ENCODE results near the gene PTPN9.
"Not testable (repeated sequence)": the region's sequence is repeated elsewhere in the genome, so short reads cannot be mapped to it uniquely, and the experiment has no call there.

Gene PTPN9

DNA sequence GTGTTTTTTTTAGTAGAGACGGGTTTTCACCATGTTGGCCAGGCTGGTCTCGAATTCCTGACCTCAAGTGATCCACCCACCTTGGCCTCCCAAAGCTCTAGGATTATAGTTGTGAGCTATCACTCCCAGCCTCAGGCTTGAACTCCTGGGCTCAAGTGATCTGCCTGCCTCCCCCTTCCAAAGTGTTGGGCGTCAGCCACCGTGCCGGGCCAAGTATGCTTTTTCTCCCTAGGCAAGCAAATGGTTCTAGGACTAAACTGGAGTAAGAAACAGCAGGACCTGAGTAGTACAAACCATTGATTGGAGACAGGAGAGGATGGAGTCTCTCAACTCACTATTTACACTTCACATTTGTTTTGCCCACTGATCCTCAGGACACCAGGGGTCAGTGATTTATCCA lies 4.6 kb upstream of the PTPN9 start:
- no peak for DNase-seq (ENCODE audit: low read depth in 1 of 2, low spot score in 1 of 2)

DNA sequence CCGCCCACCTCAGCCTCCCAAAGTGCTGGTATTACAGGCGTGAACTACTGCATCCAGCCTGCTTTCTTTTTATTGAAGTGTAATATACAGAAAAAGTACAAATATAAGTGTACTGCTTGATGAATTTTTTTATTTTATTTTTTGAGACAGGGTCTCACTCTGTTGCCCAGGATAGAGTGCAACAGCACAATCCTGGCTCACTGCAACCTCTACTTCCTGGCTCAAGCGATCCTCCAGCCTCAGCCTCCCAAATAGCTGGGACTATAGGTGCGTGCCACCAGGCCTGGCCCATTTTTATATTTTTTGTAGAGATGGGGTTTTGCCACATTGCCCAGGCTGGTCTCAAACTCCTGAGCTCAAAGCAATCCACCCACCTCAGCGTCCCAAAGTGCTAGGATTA lies 3.8 kb upstream of the PTPN9 start:
- not testable (repeated sequence) for DNase-seq (ENCODE audit: low read depth in 1 of 2, low spot score in 1 of 2)

DNA sequence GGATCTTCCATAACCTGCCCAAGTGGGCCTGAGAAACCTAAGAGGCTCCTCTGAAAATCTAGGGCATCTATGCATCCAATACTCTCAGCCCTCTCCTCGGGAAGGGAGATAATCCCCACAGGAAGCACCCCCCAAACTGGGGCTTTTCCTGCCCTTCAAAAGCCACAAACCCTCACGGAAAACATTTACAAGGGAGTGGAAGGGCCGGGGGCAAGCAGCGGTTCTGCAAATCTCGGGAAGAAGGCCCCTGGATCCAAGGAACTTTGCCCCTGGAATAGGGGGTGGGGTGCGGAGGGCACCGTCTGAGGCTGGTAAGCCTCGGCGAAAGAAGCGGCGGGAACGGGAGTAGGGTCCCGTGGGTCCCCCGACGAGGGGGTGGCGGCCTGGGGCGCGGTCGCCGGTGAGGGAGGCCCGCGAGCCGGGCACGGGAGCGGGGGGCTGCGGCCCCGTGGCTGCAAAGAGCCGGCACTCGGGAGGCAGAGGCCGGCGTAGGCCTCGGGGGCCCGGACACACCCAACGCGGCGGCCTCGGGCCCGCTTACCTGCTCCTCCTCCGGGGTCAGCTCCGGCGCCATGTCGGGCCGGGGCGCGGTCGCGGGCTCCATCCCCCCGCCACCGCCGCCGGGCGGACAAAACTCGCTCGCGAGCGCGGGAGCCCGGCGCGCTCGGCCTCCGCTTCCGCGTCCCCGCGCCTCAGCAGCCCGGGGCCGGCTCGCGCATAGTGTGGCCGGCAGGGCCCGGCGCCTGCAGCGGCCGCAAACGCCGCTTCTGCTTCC lies 755 bp downstream of the PTPN9 start:
- peak in 1 of 2 donors; percentile 4 for DNase-seq (ENCODE audit: low read depth in 1 of 2, low spot score in 1 of 2)

DNA sequence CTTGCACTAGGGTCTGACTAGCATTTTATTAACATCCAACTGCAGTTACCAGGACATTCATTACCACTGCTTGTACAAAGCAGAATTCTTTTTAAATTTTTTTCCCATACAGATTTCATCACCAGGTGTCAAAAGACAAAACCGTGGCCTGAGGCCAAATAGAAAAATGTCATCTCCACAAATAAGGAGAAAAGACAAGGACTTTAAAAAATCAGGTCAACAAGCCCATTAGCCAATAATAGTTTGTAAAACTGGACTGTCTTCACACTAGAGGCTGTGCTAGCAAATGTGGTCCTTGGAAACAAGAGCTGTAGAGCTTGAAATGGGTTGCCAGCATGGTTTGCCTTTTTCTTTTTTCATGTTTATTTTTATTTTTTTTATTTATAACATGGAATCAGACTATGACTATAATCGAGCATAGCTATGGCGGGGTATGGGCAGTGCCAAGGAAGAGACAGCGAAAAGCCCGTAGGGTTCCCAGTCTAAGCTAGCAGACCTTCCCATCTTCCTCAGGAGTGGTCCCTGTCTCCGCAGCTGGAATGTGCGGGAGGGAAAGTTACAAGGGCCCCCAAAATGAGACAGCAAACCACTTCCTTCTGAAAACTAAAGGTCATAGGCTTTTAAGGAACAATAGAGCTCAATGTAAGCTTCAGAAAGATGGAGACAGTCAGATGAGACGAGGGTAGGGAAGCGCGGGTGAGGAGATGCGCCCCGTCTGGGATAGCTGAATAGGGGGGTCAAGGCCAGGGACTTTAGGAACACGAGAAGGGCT lies 1.5 kb downstream of the PTPN9 start:
- DNase-seq (ENCODE audit: low read depth in 1 of 2, low spot score in 1 of 2), result no peak

DNA sequence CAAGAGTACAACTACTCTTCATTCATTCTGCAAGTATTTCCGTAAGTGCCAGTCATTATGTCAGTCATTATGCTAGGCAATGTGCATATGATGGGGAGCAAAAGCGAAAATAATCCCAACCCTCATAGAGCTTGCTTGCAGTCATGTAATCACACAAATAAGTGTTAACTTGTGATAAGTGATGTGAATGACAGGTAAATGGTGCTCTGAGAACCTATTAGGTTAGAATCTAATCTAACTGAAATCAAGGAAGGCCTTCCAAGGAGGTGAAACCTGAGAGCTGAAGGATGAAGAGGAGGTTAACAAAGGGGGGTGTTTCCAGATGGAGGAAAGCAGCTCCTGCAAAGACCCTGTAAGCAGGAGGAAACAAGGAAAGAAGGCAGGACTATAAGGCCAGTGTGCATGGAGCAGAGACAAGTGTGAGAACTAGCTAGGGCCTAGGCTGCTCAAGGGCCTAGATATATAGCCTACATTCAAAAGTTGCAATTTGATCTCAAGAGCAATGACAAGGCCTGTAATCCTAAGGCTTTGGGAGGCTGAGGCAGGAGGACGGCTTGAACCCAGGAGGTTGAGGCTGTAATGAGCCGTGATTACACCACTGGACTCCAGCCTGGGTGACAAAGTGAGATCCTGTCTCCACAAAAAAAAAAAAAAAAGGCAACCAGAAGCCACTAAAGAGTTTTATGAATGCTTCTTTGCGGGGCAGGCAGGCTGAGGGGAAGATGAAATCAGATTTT lies 5.3 kb downstream of the PTPN9 start:
- no peak for DNase-seq (ENCODE audit: low read depth in 1 of 2, low spot score in 1 of 2)

DNA sequence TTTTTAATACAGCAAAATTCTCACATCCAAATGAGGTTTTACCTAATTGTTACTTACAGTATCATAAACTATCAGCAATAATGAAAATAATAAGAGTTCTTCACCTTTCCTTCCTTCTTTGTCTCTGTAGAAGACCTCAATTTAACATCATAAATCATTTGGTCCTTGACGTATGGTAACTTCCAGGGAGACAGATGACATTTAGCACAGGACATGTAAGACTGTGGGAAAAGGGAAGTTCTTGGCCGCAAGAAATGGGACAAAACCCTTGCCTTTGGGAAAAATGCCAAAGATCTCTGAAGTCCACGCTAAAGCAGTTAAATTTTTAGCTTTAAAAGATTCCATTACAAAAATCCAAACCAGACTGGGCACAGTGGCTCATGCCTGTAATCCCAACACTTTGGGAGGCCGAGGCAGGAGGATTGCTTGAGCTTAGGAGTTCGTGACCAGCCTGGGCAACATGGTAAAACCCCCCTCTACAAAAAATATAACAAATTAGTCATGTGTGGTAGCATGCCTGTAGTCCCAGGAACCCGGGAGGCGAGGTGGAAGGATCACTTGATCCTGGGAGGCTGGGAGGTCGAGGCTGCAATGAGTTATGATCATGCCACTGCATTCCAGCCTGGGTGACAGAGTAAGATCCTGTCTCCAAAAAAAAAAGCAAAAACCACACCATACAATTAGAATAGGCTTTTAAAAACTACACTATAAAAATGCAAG lies 8.8 kb downstream of the PTPN9 start:
- no peak for DNase-seq (ENCODE audit: low read depth in 1 of 2, low spot score in 1 of 2)

DNA sequence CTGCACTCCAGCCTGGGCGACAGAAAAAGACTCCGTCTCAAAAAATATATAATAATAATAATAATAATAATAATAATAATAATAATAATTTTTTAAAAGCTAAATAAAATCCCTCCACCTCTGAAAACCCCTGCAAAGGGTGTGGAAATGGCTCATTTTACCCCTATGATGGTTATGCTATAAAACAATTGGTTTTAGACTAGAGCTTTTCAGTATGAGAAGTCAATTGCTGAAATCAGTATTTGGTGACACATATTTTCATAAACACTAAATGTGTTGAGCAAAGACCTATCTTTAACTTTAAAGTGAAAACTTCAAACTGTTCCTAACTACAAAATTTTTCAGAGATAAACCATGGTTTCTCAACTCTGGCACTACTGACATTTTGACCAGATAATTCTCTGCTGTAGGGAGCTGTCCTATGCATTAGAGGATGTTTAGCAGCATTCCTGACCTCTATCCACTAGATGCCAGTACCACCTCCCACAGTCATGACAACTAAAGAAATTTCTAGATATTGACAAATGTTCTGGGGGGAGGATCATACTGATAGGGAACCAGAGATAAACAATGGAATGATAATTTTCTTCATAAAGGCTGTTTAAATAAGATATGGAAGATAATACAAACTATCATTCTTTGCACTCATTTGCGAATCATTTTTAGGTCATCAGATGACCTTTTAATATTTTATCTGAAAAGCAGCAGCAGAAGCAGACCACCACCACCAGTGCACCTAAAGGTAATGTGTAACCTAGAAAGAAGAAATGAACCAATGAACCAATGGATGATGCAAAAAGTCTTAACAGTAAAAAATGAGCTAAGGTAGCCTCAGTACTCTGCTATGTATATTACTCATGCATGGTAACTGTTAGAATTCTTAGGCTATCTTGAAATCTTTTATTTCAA lies 13.8 kb downstream of the PTPN9 start:
- no peak for DNase-seq (ENCODE audit: low read depth in 1 of 2, low spot score in 1 of 2)

DNA sequence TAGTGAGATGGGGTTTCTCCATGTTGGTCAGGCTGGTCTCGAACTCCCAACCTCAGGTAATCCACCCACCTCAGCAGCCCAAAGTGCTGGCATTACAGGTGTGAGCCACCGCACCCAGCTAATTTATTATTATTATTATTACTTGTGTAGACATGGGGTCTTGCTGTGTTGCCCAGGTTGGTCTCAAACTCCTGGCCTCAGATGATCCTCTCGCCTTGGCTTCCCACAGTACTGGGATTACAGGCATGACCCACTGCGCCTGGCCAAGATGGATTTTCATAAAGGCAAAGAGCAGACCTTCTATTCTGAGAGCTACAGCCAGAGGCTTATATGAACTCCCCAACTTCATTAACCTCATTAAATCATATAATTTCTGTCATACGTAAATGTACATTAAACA lies 17.2 kb downstream of the PTPN9 start:
- DNase-seq (ENCODE audit: low read depth in 1 of 2, low spot score in 1 of 2), result no peak

DNA sequence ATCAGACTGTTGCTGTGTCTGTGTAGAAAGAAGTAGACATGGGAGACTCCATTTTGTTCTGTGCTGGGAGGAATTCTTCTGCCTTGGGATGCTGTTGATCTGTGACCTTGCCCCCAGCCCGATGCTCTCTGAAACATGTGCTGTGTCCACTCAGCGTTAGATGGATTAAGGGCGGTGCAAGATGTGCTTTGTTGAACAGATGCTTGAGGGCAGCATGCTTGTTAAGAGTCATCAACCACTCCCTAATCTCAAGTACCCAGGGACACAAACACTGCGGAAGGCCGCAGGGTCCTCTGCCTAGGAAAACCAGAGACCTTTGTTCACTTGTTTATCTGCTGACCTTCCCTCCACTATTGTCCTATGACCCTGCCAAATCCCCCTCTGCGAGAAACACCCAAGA lies 19.8 kb downstream of the PTPN9 start:
- not testable (repeated sequence) for DNase-seq (ENCODE audit: low read depth in 1 of 2, low spot score in 1 of 2)

DNA sequence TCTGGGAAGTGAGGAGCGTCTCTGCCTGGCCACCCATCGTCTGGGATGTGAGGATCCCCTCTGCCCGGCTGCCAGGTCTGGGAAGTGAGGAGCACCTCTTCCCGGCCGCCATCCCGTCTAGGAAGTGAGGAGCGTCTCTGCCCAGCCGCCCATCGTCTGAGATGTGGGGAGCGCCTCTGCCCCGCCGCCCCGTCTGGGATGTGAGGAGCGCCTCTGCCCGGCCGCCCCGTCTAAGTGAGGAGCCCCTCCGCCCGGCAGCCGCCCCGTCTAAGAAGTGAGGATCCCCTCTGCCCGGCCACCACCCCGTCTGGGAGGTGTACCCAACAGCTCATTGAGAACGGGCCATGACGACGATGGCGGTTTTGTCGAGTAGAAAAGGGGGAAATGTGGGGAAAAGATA lies 20.2 kb downstream of the PTPN9 start:
- not testable (repeated sequence) for DNase-seq (ENCODE audit: low read depth in 1 of 2, low spot score in 1 of 2)

DNA sequence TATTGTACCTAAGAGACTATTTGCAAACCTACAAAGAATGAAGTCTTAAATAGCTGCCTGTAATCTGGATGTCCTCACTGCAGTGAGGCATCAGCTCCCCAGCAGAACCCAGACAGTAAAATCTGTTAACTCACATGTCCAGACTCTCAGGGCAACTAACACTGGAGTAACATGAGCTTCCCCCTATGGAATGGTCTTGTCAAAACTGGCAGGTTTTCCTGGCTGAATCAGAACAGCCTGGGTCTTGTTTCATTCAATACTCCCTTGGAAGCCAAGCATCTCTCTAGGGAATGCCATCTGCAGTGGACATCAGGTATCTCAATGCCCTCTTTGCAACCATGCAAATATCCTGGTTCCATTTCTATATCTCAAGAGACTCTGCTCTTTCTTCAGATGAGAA lies 24.4 kb downstream of the PTPN9 start:
- no peak for DNase-seq (ENCODE audit: low read depth in 1 of 2, low spot score in 1 of 2)

DNA sequence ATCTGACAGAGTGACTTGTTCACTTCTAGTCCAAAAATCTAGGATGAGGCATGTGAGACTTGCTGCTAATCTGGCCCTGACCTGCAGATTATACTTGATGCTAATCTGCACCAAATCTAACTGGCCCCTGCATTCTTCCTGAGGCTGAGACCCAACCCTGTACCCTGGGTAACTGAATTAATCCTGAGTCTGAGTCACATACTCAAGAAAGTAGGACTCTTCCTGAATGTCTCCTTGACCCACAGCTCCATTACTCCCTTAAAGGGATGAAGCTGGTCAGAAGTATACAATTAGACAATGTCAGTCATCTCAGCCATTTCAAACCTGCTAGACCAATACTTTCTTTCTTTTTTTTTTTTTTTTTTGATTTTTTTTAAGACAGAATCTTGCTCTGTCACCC lies 25.5 kb downstream of the PTPN9 start:
- DNase-seq (ENCODE audit: low read depth in 1 of 2, low spot score in 1 of 2), result no peak

DNA sequence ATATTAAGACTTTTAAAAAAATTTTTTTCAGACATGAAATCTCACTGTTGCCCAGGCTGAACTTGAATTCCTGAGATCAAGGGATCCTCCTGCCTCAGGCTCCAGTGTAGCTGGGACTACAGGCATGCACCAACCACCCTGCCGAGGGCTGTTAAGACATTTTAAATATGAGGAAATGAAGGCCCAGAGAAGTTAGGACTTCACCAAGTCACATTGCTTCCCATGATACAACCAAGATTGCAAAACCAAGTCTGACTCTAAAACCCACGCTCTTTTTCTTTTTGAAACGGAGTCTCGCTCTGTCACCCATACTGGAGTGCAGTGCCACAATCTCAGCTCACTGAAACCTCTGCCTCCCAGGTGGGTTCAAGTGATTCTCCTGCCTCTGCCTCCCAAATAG lies 28.0 kb downstream of the PTPN9 start:
- DNase-seq (ENCODE audit: low read depth in 1 of 2, low spot score in 1 of 2), result no peak

DNA sequence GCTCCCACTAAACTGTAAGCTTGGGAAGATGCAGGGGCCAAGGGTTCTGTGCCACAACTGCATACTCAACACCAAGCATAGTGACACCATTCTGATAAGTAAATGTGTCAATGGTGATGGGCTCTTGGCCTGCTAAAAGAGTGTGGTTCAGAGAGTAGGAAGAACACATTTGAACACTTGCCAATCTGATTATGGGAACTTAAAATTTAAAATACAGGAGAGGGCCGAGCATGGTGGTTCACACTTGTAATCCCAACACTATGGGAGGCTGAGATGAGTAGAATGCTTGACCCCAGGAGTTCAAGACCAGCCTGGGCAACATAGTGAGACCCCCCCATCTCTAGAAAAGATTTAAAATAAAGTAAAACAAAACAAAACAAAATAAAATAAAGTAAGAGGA lies 34.1 kb downstream of the PTPN9 start:
- no peak for DNase-seq (ENCODE audit: low read depth in 1 of 2, low spot score in 1 of 2)

DNA sequence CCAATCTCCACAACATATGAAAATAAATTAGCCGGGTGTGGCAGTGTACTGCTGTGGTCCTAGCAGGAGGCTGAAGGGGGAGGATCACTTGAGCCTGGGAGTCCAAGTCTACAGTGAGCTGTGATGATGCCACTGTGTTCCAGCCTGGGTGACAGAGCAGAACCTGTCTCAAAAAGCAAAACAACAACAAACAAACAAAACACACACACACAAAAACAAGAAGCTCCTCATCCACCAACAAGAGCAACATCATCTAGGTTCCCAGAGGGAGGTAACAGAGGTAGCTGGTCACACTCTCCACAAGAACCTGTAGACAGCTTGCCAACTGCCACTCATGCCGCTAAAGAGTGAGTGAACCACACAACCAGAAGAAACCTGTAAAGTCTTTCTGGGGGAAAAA lies 34.8 kb downstream of the PTPN9 start:
- no peak for DNase-seq (ENCODE audit: low read depth in 1 of 2, low spot score in 1 of 2)

DNA sequence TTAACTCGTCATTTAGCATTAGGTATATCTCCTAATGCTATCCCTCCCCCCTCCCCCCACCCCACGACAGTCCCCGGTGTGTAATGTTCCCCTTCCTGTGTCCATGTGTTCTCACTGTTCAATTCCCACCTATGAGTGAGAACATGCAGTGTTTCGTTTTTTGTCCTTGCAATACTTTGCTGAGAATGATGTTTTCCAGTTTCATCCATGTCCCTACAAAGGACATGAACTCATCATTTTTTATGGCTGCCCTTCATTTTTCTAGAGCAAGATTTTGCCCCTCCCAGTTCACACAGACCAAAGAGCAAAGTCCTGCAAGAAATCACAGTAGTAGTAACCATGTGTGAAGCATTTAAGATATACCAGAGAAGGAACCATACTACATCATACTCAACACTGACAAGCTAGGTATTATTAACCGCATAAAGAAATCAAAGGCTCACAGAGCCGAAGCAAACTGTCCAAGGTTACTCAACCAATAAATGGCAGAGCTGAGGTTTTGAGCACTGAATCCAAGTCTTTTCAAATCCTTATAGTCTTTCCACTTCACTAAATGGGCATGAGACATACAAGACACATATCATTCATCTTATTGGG lies 36.1 kb downstream of the PTPN9 start:
- DNase-seq (ENCODE audit: low read depth in 1 of 2, low spot score in 1 of 2), result not testable (repeated sequence)

DNA sequence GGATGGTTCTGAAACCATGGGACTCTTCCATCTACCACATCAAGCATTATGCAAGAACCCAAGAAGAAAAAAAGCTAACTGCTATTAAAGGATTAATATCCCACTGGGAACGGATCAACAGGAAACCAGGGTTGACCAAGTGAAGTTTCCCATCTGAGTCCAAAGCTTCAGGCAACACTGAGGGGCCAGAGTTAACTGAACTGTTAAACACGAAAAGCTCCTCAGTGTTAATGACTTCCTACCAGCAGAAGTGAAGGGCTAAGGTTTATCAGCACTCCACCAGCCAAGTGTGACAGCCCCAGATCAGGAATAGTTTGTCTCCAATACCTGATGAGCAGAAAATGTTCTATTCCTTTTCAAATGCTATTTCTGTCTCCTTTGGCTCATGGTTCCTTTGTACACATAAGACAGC lies 36.7 kb downstream of the PTPN9 start:
- DNase-seq (ENCODE audit: low read depth in 1 of 2, low spot score in 1 of 2), result no peak

DNA sequence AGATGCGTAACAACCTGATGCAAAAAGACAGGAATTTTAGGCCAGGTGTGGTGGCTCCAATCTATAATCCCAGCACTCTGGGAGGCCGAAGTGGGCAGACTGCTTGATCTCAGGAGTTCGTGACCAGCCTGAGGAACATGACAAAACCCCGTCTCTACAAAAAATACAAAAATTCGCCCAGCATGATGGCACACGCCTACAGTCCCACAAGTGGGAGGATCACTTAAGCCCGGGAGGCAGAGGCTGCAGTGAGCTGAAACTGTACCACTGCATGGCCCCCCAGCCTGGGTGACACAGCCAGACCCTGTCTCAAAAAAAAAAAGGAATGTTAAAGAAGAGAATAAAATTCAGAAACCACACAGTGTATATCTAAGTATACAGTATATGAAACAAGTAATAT lies 40.7 kb downstream of the PTPN9 start:
- no peak for DNase-seq (ENCODE audit: low read depth in 1 of 2, low spot score in 1 of 2)

DNA sequence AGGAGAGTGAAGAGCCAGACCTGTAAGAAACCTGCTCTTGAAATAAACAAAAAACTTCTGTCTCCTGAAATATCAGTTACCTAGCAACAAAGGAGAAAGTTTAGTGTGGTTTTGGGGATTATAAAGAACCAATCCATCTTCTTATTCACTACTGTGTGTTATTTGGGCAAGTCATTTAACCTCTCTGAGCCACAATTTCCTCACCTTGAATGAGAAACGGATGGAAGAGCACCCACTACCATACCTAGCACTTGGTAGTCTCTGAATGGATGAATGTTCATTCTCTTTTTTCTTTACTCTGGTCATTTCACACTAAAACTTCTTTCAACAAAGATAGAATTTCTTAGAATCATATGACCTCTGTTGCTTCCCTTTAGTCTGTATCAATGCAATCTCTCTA lies 45.2 kb downstream of the PTPN9 start:
- no peak for DNase-seq (ENCODE audit: low read depth in 1 of 2, low spot score in 1 of 2)

All from activated T-helper 1 cell treated with anti-CD3 and anti-CD28 coated beads, Interleukin-2, amount 50 U/mL, for 16 hours (primary cell).